Measurements from ENCODE around the gene PNLDC1.

PNLDC1 gene

DNA sequence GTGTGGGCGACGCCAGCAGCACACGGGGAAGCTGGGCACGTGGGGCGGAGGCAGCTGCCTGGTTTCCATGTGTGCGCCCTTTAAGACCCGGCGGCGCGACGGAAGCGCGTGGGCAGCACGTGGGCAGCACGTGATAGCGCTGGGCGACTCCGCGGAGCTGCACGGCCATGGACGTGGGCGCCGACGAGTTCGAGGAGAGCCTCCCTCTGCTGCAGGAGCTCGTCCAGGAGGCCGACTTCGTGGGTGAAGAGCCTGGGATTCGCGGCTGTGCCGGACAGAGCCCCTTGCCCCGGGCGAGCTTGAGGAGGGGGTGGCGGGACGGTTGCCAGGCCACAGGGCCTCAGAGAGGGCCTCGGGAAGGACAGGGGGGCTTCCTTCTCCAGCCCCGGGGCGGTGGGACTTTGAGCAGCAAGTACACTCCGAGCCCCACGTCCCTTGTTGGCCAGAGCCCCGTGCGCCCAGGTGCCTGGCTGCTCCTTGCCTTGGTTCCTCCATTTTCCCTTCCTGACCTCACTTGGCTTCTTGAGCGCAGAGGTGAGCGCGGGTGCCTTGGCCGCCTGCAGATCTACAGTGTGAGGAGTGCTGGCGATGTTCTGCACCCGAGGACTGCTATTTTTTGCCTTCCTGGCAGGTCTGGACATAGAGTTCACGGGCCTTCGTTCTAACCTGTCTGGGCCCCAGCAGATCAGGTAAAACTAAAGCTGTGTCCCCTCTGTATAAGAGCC is at the start of gene PNLDC1:
Gene PNLDC1 (plus strand): TSS at position 136 of the 725 bp plus-strand sequence. CDS start 32 bp downstream, at position 168.
- DNase-seq = no peak

DNA sequence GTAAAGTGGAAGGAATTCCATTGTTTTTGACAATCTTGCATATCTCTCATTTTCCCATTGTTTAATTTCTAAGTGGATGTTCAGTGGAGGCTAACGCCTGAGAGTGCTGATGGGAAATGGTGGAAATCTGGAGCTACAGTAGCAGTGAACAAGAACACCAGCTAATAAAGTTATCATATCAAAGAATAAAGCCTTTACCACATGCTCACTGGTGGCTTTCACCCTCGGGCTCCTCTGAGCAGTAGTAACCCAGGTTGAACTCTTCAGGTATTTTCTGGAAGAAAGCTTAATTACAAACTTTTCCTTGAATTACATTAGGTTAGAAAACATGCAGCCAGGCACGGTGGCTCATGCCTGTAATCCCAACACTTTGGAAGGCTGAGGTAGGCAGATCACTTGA is 48.6 kb upstream of the PNLDC1 start:
- DNase-seq = no peak

- no peak for DNase-seq
Measured at GRCh38 chr6:159753081-159753872, 46.8 kb upstream of the PNLDC1 start.

DNA sequence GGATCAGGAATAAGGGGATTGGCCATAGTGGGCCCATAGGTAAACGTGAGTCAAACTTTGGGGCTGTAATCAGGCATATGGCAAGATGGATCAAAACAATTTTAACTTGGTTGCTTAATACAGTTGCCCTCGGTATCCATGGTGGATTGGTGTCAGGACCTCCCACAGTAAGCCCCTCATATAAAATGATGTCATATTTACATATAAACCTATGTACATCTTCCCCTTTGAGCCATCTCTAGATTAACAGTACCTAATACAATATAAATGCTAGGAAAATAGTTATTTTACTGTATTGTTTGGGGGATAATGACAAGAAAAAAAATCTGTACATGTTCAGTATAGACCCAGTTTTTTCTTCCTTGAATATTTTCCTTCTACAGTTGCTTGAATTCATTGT is 45.7 kb upstream of the PNLDC1 start:
- no peak for DNase-seq

DNA sequence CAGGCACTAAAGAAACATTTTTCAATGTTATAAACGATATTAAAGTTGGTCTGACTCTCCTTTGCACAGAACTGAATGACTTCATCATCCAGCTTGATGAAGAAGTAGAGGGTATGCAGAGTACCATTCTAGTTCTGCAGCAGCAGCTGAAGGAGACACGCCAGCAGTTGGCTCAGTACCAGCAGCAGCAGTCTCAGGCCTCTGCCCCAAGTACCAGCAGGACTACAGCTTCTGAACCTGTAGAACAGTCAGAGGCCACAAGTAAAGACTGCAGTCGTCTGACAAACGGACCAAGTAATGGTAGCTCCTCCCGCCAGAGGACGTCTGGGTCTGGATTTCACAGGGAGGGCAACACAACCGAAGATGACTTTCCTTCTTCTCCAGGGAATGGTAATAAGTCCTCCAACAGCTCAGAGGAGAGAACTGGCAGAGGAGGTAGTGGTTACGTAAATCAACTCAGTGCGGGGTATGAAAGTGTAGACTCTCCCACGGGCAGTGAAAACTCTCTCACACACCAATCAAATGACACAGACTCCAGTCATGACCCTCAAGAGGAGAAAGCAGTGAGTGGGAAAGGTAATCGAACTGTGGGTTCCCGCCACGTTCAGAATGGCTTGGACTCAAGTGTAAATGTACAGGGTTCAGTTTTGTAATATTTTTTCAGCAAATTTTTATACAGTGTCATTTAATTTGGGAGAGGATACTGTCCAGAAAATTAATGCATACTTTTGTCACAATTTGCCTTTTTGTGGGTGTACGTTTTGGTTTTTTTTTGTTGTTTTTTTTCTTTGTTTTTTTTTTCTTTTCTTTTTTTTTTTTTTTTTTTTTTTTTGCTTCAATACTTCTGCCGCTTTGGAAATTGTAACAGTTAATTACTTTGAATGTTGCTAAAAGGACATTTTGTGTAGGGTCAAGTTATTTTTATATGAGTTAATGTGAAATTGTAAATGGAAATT is 44.8 kb upstream of the PNLDC1 start:
- DNase-seq = no peak

- DNase-seq = no peak
Measured at GRCh38 chr6:159756508-159756907, 43.6 kb upstream of the PNLDC1 start.

DNA sequence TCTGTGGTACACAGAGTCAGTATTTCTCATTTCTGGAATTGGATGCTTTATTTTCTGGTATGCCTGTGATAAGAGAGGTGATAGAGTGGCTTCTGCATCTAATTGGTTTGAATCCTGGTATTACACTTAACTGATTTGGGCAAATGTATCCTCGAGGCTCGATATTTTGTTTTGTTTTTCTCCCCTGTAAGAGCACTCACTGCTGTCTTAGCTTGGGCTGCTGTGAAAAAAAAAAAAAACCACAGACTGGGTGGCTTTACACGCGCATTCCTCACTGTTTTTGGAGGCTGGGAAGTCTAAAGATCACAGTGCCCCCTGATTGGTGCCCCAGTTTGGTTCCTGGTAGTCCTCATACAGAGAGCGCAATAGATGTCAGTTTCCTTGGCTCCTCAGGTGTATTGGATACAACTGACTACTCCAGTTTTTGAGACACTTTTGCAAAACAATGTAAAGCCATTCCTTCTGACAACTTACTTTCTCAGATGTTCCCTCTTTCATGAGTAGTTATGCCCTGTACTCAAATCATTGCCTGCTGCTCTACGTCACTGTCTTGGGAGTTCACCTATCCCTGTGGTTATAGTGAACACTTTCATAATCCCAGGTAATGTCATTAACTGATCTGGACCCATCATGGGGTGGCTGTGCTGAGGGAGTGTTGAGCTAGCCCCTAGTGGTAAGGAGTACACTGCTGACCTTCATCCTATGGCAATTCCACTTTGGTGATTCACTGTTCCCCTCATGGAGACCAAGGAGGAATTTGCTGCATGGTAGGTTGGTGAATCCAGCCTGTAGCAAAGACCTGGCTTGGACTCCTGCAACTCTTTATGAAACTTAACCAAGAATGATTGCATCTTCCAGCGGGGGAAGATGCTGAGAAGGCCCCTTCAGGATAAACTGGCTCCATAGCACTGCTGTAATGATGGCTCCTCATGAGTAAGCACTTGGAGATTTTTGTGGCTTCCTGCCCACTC is 41.8 kb upstream of the PNLDC1 start:
- no peak for DNase-seq

DNA sequence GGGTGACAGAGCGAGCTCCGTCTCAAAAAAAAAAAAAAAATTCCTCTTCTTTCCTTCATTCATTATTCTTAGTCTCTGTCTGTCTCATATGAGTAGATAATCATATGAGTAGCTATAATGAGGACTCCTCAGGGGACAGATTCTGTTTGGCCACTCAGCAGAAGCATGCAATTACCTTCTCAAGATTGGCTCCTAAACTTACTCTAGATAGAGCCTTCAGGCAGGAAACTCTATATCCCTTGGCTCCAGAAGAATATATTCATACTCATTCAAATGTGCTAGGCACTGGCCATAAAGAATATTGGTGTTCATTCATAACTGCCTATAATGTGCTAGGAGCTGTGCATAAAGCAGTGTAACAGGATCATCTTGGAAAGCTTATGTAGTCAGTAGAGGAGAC is 40.4 kb upstream of the PNLDC1 start:
- no peak for DNase-seq

DNA sequence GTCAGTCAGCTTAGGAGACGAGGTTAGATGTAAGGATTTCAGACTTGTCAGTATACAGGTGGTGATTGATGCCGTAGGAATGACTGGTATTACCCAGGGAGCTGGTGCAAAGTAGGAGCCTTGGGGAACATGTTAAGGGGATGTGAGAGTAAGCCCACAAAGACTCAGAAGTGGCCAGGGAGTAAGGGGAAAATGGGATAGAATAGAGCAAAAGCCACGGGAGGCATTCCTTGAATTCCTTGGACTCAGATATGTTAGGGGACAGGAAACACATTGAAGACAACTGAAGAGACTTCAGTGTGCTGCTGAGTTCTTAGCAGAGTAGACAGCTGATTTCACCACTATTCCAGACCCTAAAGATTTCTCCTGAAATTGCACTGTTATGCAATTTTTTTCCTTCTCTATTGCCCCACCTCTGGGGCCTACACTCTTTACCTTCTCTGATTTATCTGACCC is 39.4 kb upstream of the PNLDC1 start:
- no peak for DNase-seq

GRCh38 chr6:159761129-159761872 is 38.8 kb upstream of the PNLDC1 start:
- DNase-seq = no peak

DNA sequence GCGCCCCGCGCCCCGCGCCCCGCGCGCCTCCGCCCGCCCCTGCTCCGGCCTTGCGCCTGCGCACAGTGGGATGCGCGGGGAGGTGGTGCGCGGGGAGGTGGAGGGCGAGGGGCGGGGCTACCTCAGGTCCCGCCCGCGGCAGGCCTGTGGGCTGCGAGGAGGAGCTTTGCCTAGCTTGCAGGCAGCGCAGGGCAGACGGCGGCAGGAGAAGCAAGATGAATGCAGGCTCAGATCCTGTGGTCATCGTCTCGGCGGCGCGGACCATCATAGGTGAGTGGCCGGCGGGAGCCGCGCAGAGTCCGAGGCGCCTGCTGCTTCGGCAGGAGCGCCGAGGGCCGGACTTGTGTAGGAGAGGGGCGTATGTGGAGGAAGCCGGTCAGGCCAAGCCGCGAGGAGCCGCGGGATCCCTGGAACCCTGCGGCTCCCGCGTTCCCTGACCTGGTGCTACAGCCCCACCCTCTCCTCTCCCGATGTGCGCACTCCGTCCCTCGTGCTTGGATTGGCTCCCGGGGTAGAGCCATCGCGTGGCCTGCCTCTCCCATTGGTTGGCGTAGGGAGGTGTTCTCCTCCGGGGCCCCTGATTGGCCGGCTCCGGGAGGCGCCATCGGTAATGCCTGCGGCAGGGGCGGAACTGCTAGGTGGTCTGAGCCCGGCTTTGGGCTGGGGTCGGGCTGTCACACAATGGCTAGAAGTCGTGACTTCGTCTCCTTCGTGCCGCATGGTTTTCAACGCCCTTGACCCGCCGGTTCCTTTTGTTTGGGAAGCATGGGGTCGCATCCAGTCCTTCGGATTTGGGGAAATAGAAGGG is 38.0 kb upstream of the PNLDC1 start, which contains the start of gene ACAT2:
Gene ACAT2 (plus strand): TSS at position 173 of the 808 bp plus-strand sequence. CDS start 43 bp downstream, at position 216.
- peak; percentile 90 for DNase-seq

- no peak for DNase-seq
Measured at GRCh38 chr6:159762681-159763293, 37.3 kb upstream of the PNLDC1 start.

GRCh38 chr6:159766906-159767305 is 33.2 kb upstream of the PNLDC1 start:
- DNase-seq = no peak

- DNase-seq = no peak
Measured at GRCh38 chr6:159769470-159769869, 30.6 kb upstream of the PNLDC1 start.

- DNase-seq = no peak
Measured at GRCh38 chr6:159772196-159772595, 27.9 kb upstream of the PNLDC1 start.

DNA sequence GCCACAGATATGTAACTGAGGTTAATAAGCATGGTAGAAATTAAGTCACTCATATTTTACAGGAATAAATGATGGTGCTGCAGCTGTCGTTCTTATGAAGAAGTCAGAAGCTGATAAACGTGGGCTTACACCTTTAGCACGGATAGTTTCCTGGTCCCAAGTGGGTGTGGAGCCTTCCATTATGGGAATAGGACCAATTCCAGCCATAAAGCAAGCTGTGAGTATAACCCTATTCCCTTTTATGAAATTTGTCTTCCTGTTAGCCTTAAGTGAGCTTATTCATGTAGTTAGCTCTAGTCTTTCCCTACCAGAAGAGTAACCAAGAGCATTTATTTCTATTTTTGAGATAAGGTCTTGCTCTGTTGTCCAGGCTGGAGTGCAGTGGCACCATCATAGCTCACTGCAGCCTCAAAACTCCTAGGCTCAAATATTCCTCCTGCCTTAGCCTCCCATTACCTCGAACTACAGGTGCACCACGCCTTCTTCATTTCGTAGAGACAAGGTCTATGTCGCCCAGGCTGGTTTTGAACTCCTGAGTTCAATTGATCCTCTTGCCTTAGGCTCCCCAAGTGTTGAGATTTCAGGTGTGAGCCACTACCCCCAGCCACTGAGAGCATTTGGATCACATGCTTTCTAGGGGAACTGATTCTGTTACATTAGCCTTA is 22.7 kb upstream of the PNLDC1 start:
- DNase-seq = no peak

- DNase-seq = no peak
Measured at GRCh38 chr6:159778131-159778530, 21.9 kb upstream of the PNLDC1 start.

GRCh38 chr6:159778542-159779103 is 21.5 kb upstream of the PNLDC1 start:
- DNase-seq = no peak

DNA sequence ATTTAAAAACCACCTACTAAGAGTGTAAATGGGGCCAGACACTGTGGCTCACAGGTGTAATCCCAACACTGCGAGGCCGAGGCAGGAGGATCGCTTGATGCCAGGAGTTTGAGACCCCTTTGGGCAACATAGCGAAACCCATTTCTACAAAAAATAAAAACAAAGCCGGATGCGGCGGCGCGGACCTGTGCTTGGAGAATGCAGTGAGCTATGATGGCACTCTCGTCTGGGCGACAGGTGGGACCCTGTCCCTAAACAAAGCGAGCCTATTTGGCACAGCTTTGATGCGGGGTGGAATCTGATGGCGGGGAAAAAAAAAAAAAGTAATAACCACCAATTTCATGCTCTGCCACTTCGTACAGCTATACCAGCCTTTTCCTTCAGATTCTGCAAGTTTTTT is 11.8 kb upstream of the PNLDC1 start:
- no peak for DNase-seq

Data from NCI-H2029 treated with DMSO at 0.1 percent for 48 hours (cell line).